Measurements from ENCODE around the gene DGCR8.

Gene DGCR8

DNA sequence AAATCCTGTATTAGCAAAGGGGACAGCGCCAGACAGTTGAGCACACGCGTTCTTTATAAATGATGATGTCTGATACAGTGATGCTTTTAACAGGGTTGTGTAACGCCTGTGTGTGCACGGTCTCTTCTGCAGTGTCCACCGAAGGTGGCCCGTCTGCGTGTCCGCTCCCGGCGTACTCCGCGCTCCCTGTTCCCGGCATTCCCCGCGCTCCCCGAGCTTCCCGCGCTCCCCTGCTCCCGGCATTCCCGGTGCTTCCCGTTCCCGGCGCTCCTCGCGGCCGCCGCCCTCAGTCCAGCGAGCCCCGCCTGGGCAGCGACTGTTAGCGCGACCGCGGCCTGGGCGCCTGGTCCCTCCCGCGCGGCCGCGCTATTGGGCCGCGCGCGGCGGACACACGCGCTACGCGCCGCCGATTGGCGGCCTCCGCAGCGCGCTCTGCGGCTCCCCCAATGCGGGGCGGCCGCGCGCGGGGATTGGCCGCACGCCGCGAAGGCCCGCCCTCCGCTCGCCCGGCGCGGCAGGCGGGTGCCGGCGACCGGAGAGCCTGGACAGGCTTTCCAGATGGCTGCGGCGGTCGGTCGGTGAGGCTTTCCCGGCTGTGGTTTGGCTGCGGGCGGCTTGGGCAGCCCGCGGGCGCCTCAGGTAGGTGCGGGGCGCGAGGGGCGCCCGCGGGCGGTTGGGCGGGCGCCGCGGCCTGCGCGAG lies at the start of gene DGCR8:
Gene DGCR8 (plus strand): TSS at position 497 of the 700 bp plus-strand sequence. CDS start 5,723 bp downstream, outside the sequence.
- FAIRE-seq: no peak

DNA sequence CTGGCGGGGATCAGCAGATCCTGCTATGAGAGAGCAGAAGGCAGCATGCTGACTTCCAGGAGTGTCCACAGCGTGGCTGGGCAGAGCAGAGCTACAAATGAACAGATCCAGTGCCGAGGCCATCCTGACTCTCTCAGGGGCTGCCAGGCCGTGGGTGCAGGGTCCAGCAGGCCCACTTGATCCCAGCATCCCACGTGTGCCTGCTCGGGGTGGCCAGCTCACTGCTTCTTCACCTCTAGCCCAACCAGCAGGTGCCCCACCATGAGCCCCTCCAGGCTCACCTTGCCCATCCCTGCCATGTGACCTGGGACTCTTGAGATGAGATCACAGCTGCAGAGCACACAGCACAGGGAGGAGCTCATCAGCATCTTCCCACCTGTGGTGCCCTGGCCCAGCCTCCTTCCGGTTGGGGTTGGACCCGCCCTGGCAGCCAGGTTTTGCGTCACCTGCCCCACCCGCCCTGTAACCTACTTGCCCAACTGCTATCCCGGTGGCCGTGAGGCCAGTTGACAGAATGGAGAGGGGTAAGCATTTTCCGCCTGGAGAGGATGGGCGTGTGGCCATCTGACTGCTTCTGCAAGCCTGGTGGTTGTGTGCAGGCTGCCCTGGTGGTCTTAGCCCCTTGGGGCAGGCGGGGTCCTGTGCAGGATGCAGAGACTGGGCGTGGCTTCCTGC lies 48.2 kb upstream of the DGCR8 start:
- FAIRE-seq: no peak

DNA sequence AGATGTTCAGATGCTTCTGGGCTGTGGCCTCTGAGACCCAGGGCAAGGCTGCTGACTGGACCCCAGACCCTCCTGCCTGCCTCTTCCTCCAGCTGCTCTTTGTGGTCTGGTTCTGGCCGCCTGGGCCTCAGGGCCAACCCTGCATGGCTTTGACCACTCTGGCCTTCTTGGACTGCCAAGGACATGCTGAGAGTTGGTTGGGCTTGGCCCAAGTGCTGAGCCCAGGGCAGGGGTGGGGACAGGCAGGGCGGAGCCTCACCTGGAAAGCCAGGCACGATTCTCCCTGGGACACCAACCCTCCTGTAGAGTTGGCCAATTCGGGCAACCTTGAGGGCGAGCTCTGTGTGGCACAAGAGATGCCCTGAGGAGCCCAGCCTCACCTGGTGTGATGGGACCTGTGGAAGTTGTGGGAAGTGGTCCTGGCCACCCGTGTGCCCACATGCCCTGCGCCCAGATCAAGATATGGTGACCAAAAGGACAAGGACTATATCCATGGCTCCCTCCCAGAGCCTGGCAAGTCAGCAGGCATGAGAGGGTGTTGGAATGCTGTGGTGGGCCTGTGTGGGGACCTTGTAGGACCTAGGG lies 47.5 kb upstream of the DGCR8 start:
- FAIRE-seq: no peak

DNA sequence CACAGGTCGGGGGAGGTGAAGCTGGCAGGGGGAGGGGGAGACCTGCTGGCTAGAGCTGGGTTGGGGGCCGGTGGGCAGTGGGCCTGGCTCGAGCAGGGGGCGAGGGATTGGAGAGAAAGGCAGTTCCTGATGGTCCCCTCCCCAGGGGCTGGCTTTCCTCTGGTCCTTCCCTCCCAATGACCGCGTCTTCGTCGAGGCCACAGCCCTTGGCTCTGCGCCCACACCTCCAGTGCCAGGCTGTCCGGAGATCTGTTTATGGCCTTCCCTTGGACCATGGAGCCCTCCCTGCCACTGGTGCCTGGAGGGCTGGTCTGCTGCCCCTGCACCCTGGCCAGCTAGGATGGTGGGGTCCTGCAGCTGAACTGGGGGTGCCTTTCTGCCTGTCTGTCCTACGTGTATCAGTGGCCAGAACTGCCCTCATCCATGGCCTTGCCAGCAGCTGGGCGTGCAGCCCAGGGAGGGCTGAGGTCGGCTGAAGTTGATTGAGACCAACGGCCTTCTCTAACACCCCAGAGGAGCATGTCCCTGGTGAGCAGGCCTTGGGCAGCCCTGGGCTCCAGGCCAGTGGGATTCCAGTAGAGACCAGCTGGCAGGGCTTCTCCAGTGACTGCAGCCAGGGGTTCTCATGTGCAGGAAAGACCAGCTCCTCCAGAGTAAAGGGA lies 46.9 kb upstream of the DGCR8 start:
- FAIRE-seq: no peak

DNA sequence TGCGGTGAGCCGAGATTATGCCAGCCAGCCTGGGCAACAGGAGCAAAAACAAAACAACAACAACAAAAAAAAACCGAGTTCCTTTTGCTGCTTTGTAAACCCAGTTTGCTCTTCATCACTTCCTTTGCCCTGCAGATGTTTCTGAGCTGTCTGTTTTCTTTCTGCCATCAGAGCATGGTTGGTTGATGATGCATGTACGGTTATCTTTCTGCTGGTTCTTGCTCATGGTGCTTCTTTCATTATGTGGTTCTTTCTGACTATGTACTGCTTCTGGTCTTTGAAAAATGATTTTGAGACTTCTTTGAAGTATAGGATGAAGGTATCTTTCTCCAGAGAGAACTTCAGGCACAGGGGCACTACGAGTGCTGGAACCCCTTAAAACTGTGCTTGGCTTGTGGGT lies 45.9 kb upstream of the DGCR8 start:
- no peak for FAIRE-seq

DNA sequence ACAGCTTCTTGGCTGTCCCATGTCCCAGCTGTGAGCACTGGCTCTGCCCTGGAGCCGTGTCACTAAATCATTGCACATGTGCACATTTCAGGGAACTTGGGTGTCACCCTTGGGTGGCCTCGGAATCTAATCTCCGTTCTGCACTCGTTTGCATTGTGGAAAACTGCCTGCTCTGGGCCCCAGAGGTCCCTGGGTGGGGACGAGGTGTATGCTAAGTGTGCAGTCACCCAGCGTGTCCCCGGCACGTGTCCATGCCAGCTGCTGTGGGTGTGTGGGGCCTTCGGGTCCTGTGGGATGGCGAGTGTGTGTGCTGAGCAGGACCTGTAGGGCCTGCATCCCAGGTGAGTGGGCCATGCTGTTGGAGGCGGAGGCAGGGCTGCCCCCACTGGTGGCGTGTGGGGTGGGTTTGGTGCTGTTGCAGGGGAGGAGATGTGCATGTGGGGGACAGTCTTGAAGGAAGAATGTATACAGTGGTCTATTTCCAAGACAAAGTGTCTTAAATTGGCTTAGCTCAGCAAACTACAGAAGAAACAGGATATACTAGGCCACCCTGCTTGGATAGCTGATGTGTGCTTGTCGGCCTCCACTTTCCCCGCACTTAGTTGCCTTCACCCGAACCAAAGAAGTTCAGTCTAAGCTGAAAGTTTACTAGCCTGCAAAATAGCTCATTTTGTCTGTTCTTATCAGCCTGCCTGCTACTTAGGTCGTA lies 44.5 kb upstream of the DGCR8 start:
- FAIRE-seq: no peak

DNA sequence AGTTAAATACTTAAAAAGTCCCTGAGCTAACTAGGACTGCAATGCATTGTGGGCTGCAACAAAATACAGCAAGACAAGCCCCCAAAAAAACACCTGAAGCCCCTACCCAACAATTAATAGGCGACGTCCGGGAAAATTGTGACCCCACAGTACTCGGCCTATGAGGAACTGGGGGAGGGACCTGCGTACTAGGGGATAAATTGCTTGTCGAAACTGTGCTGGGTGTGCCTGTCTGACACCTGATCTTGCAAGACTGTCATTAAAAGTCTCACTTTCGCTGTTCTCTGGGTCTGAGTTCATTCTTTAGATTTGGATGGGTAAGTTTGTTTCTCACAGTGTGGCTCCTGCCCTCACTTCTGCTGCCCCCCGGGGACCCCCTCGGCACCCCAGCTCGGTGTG lies 44.0 kb upstream of the DGCR8 start:
- no peak for FAIRE-seq

DNA sequence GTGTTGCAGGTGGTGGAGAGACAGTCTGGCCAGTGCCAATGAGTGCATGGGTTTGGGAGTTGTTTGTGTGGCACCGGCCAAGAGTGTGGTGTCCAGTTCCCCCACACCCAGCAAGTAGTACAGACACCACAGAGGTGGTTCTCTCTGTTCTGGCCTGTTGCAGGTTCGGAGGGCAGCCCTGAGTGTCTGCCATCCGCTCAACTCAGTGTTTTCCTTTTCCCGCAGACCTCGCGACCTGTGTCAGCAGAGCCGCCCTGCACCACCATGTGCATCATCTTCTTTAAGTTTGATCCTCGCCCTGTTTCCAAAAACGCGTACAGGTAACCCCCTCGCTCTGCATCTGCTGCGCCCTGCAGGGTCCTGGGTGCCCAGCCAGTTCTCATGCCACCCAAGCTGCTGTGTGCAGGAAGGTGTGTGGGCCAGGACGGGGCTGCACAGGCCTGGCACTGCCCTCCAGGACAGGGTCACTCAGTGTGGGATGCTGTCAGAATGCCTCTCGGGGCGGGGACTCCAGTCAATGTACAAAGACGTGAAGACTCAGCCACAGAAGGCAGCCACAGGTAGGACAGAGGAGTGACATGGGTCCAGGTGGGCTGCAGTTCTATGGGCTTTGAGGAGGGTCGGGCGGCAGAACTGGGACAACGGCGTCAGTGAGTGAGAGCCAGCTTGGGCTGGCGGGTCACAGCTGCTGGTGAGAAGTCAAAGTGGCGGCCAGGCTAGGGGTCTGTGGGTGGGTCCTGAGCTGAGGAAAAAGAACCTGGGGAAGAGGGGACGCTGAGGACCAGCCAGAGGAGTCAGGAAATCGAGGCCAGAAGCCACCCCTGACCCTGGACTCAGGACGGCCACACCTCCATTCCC lies 43.3 kb upstream of the DGCR8 start:
- FAIRE-seq: no peak

DNA sequence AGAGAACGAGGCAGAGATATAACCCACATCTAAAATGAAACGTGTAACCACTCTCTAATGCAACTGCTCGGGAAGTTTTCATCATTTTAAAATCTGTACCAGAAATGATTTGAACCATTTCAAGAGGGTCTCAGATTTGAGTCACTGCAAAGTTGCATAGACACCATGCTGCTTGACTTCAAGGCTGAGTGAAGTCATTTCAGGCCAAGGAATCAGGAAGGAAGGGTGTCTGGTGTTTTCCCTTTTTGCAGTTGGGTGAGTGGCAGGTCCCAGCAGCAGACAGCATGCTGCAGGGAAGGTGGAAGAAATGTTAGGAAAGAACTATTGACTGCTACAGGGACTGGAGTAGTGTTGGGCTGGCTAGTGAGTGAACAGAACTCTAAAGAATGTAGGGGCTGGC lies 42.6 kb upstream of the DGCR8 start:
- no peak for FAIRE-seq

DNA sequence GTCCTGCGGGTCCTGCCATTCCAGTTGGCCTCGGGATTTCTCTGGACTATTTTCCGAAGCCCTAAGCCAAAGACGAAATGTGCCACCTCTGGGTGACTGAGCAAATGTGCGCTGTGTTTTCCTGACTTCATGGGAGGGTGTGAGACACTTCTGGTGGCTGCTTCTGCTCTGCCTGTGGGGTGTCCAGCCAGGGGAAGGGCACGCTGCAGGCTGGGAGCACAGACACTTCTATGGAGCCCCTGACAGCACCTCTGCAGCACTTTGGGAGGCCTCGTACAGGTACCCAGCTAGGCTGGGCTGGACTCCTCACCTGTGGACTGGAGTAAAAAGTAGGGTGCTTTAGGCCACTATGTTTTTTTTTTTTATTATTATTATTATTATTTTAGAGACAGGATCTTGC lies 41.5 kb upstream of the DGCR8 start:
- no peak for FAIRE-seq

DNA sequence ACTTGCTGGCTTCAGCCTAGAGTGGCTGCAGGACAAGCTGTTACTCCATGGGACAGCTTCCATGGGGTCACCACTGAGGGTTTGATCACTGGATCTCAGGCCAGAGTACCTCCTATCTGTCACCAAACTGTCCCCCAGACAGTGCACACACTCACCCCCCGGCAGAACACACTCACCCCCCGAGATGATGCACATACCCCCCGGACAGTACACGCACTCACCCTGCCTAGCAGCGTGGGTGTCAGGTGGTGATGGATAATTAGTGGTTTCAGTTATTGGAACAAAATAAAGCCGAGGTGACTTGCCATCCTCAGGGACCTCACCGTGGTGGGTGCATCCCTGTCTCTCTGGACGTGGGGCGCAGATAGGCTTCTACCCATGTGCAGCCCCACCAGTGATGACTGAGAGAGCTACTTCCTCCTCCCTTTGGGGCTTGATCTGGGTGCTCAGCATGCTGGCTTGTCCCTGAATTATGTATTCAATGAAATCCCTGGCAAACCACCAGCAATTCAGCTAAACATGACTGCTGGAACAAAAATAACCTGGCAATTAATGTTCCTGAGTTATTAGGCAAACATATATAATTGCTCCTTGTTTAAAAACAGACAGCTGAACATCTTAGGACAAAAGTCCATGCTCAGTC lies 40.2 kb upstream of the DGCR8 start:
- FAIRE-seq: no peak

DNA sequence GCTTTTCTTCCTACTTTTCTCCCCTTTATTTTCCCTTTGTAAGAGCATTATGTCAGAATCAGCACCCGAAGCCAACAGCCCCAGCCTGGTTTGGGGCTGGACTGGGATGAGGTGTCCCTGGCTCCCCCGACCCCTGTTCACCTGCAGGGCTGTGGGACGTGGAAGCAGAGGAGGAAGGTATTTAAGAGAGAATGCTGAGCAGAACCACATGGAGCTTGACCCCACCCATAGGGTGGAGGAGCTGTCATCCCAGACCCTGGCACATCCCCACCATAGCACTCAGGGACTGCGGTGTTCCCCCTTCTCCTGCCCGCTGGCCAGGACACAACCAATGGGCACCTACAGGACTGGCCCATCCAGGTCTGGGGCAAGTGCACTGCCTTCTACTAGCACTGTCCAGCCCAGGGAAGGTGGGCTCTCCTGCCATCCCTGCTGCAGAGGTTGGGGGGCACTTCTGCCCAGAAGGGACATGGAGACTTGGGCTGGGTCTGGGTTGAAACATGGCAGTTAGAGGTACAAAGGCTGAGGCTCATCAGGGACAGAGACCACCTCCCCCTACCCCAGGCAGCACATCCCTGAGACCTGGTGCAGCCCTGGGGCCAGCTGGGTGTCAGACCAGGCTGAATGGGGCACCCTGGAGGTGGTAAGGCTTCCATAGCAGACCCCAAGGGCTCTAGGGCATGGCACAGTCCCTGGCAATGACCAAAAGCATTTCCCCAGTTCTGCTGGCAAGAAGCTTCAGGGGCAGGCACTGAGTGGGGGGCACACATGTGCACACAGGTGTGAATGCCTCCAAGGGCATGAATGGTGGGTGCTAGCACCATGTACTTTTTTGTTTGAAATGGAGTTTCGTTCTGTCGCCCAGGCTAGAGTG lies 39.5 kb upstream of the DGCR8 start:
- FAIRE-seq: no peak

DNA sequence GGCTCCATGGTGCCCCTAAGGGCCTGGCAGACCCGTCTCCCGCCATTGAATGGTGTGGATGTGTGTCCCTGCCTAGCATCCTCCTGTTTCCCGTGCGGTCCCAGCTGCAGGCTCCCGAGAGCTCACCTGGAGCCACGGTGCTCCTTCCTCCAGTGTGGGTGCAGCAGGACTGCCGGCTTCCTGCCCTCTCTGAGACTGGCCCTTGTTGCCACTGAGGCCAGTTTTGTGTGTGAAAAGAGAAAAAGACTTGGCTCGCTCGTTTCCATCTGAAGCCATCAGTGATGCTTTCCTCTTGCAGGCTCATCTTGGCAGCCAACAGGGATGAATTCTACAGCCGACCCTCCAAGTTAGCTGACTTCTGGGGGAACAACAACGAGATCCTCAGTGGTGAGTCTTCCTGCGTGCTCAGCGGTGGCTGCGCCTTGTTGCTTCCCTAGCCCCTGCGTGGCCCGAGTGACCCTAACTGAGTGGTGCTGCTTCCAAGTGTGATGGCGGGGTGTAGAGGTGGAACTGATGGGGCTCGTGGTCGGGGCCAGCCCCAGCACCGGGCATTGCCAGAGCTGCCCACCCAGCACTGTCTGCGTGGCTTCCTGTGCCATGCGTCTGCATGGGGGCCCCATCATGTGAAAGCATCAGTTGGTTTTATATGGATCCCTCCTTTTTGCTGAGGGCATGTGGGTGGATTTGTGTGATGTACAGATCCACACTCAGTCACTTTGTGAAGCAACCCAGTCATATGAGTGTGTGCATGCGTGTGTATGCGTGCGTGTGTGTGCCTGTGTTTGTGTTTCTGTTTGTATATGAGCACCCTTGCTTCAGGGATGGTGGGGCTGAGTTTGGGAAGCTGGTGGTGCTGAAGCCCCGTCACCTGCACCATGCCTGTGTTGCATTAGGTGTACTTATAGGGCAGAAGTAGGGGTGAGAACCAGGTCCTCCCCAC lies 36.7 kb upstream of the DGCR8 start:
- no peak for FAIRE-seq

DNA sequence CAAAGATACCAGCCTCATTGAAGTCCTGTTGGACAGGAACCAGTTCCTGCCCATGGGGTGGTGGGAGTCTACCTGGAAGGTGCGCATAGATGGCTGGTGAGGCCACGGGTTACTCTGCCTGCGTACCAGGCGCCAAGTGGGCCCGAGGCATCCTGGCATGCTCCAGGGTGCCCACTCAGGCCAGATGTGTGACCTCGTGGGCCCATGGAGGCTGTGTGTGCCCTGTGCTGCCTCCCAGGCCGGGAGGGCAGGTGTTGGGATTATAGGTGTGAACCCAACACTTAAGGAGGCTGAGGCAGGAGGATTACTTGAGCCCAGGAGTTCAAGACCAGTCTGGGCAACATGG lies 36.1 kb upstream of the DGCR8 start:
- no peak for FAIRE-seq

DNA sequence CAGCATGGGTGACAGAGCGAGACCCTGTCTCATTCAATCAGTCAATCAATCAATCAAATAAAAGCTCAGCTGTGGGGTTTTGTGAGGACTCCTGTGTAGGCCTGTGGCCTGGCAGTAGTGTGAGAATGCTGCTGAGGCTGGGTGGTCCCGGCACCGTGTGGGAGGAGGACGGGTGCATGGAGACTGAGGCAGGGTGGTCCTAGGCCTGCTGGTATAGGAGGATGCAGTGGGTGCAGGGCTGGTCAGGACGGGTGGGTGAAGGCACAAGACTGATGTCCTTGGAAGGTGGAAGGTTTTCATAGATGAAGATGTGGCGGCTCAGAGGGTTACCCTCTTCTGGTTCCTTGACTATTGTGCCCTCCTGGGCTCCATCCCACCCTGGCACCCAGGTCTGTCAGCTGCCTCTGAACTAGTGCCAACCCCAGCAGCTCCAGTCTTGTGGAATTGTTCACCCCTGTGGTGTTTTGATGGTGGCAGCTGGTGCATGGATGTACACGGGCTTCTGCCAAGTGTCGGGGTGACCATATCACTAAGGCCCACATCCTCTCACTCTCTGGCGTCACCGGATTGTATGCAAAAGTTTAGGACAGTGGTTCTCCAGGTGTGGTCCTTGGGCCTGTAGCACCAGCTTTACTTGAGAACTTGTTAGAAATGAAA lies 35.4 kb upstream of the DGCR8 start:
- FAIRE-seq: no peak

DNA sequence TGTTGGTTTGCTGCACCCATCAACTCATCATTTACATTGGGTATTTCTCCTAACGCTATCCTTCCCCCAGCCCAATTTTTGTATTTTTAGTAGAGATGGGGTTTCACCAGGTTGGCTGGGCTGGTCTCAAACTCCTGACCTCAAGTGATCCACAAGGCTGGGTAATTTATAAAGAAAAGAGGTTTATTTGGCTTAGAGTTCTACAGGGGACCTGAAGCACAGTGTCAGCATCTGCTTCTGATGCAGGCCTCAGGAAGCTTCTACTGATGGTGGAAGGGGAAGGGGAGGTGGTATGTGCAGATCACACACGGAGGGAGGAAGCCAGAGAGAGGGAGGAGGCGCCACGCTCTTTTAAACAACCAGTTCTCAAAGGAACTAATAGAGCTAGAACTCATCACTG lies 33.3 kb upstream of the DGCR8 start:
- FAIRE-seq: no peak

DNA sequence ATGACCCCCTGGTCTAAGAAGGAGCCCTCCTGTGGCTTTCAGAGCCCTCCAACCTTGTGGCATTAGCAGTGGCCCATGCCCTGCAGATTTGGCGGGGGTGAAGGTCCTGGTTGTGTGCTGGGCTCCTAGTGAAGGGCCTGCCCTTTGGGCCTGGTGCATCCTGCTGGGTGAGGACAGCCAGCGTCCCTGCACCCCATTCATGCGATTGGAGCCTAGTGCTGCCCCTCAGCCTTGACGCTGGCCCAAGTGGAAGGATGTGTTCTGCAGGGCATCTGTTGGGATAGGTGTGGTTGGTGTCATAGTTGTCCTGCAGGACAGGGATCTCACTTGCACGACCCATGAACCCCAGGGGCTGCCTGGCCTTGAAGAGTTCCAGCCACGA lies 28.1 kb upstream of the DGCR8 start:
- FAIRE-seq: no peak

DNA sequence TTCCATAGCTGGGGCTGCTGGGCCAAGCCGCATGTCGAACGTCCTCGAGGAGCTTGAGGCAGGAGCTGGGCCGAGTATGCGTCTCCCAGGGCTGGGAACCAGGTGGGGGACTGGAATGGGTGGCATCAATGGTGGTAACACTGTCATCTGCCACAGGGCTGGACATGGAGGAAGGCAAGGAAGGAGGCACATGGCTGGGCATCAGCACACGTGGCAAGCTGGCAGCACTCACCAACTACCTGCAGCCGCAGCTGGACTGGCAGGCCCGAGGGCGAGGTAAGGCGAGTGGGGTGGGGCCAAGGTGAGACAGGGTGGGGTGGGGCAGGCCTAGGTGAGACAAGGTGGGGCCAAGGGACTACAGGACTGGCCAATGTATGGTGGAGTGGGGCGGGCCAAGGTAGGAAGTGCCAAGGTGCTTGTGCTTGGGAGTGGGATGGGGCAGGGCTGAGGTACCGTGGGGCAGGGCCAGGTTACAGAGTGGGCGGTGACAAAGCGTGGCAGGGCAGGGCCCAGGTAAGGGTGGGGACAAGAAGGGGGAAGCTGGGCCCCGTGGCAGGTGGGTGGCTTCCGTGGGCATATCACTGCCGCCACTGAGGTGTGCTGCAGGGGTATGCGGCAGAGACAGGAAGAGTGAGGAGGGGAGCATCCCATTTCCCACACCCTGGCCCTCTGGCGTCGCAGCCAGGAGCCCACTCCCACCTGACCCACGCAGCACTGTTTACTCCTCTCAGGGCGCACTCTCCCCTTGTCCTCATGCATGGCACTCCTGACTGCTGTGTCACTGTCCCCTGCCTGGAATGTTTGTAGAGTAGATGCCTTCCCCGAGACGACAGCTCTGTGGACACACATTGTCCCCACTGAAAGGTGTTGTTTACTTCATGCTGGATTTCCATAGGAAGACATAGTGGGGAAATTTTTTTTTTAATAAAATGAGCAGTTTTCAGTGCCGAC lies 27.5 kb upstream of the DGCR8 start:
- no peak for FAIRE-seq
